Gastrocnemius medialis (tissue), 4 donors: ENCODE measurements around the gene GNAI1. TPM values are rescaled to one million over a fixed set of nuclear protein-coding genes. Genes with fewer than 3 reads are reported as not detected.

Experiments used
- ATAC-seq, 2 donors: fragments of 150-250 bp; one replicate each; pipeline ENCODE4 v1.9.1; 2016
- DNase-seq, 2 donors: peaks; one replicate each; pipeline ENCODE4 v3.0.0-alpha.2; 2019
- H3K27ac ChIP-seq, 4 donors: fragments of 200-600 bp; sonication (generic); 1 replicate in 1 of 4; 2 replicates in 3 of 4; pipeline ENCODE4 v1.5.1; 2016 to 2018; ENCODE audit warnings: mild to moderate bottlenecking in 2 of 4, moderate library complexity in 1 of 4
- H3K27me3 ChIP-seq, 3 donors: fragments of 200-600 bp; sonication (generic) in 2 of 3; 1 replicate in 1 of 3; 2 replicates in 2 of 3; pipeline versions ENCODE4 v1.5.1 to v1.6.0; 2016 to 2019; ENCODE audit warnings: mild to moderate bottlenecking in 1 of 3, moderate library complexity in 1 of 3
- H3K36me3 ChIP-seq, 2 donors: fragments of 200-600 bp; sonication (generic) in 1 of 2; one replicate each; pipeline ENCODE4 v1.5.1; 2017 to 2018
- H3K4me1 ChIP-seq, 2 donors: fragments of 200-600 bp; sonication (generic) in 1 of 2; one replicate each; pipeline ENCODE4 v1.5.1; 2016 to 2017; ENCODE audit warnings: mild to moderate bottlenecking in 2 of 2
- H3K4me3 ChIP-seq, 4 donors: fragments of 200-600 bp; sonication (generic) in 3 of 4; 1 replicate in 1 of 4; 2 replicates in 3 of 4; pipeline ENCODE4 v1.5.1; 2016 to 2019; ENCODE audit warnings: mild to moderate bottlenecking in 2 of 4
- H3K9me3 ChIP-seq, 3 donors: fragments of 200-600 bp; sonication (generic) in 2 of 3; 1 replicate in 1 of 3; 2 replicates in 2 of 3; pipeline ENCODE4 v1.5.1; 2016 to 2019
- CTCF ChIP-seq, 5 experiments: fragments of 450-650 bp in 3 of 5; fragments of 200-600 bp in 2 of 5; sonication (generic) in 2 of 5; IDR thresholded peaks in 4 of 5; conservative IDR thresholded peaks in 1 of 5; 1 replicate in 4 of 5; 2 replicates in 1 of 5; pipeline ENCODE4 v1.5.1; 2016 to 2019; ENCODE audit warnings: antibody characterized with exemption in 5 of 5, mild to moderate bottlenecking in 3 of 5, moderate library complexity in 3 of 5
- POLR2A ChIP-seq, 2 donors: fragments of 450-650 bp; IDR thresholded peaks; one replicate each; pipeline ENCODE4 v1.6.1; 2017; ENCODE audit warnings: antibody characterized with exemption in 2 of 2, mild to moderate bottlenecking in 2 of 2, moderate library complexity in 2 of 2
- in situ Hi-C, 4 donors: fragments of 200-750 bp; cut with MboI; loops; one replicate each; pipeline versions ENCODE4 v1.15.0 to v1.8.0; 2017; ENCODE audit warnings: low sequenced_read_pairs in 4 of 4
- intact Hi-C: fragments of 100-400 bp; cut with DNase I; formaldehyde crosslinking; loops from one replicate; pipeline ENCODE4 v1.15.1; 2023; ENCODE audit warnings: low total_unique reads
- total RNA-seq, 4 donors: library from RNA; depleted of rRNA; stranded (reverse); fragments of >200 nt; gene quantifications; one replicate each; pipeline versions ENCODE4 v1.1.0 to v1.2.3, GENCODE V29; 2016

GNAI1 gene
- total RNA-seq, 4 donors from 2014 or later: 6.5 to 13.0 (median 8.3) TPM

- in situ Hi-C loops (loop anchor here in 2 of 4 donors (25.0 kb wide), 2 partner anchors 289 to 564 kb away; no protein-coding TSS in a partner anchor), intact Hi-C loops (loop anchor here (10.0 kb wide), 1 partner anchor 296 kb away; no protein-coding TSS in a partner anchor)
- no peaks in the 10 kb centered on the region for H3K4me1 ChIP-seq
- H3K27ac ChIP-seq: no peak overlapping the region
- DNase-seq (no peak), ATAC-seq (no peak)
- no peak overlapping the region for H3K4me3 ChIP-seq
- no peaks in the 10 kb centered on the region for H3K27me3 ChIP-seq
- TF ChIP-seq CTCF (IDR thresholded peaks at IDR 0.05 in 4 of 5, conservative IDR thresholded peaks at IDR 0.05 in 1 of 5) (no peak), POLR2A (IDR thresholded peaks at IDR 0.05) (no peak)
- no peaks in the 10 kb centered on the region for H3K9me3 ChIP-seq
- no peaks in the 10 kb centered on the region for H3K36me3 ChIP-seq
These were observed 35.8 kb upstream of the GNAI1 start for GRCh38 chr7:80098795-80099194.

- TF ChIP-seq POLR2A (IDR thresholded peaks at IDR 0.05) (no peak), CTCF (IDR thresholded peaks at IDR 0.05 in 4 of 5, conservative IDR thresholded peaks at IDR 0.05 in 1 of 5) (no peak)
- in situ Hi-C loops: no loop called here
- Histone ChIP-seq H3K36me3 (no peaks in the 10 kb centered on the region), H3K27me3 (no peaks in the 10 kb centered on the region), H3K9me3 (no peaks in the 10 kb centered on the region), H3K4me1 (no peaks in the 10 kb centered on the region), H3K4me3 (no peak overlapping the region), H3K27ac (no peak overlapping the region)
- ATAC-seq: no peak
- no peak for DNase-seq
- intact Hi-C loops: no loop called here
These were observed 34.4 kb upstream of the GNAI1 start for GRCh38 chr7:80100254-80100653.

- TF ChIP-seq CTCF (IDR thresholded peaks at IDR 0.05 in 4 of 5, conservative IDR thresholded peaks at IDR 0.05 in 1 of 5) (no peak), POLR2A (IDR thresholded peaks at IDR 0.05) (no peak)
- H3K4me1 ChIP-seq: peaks cover 0 to 13% of the 10 kb centered on the region in 2 donors
These were observed 28.8 kb upstream of the GNAI1 start for GRCh38 chr7:80105701-80106408.

GRCh38 chr7:80106498-80107113 is 28.0 kb upstream of the GNAI1 start:
- no peaks in the 10 kb centered on the region for H3K27me3 ChIP-seq
- peaks cover 0 to 13% of the 10 kb centered on the region in 2 donors for H3K4me1 ChIP-seq
- H3K27ac ChIP-seq: no peak overlapping the region
- ATAC-seq (no peak), DNase-seq (no peak)
- intact Hi-C loops: no loop called here
- TF ChIP-seq CTCF (IDR thresholded peaks at IDR 0.05 in 4 of 5, conservative IDR thresholded peaks at IDR 0.05 in 1 of 5): no peak
- no peak for TF ChIP-seq POLR2A (IDR thresholded peaks at IDR 0.05)
- in situ Hi-C loops: no loop called here
- no peak overlapping the region for H3K4me3 ChIP-seq
- no peaks in the 10 kb centered on the region for H3K9me3 ChIP-seq
- no peaks in the 10 kb centered on the region for H3K36me3 ChIP-seq

More at GRCh38 chr7:80105701-80106408, 28.8 kb upstream of the GNAI1 start:
- no peak overlapping the region for H3K4me3 ChIP-seq
- no peaks in the 10 kb centered on the region for H3K36me3 ChIP-seq
- H3K9me3 ChIP-seq: no peaks in the 10 kb centered on the region
- in situ Hi-C loops: no loop called here
- H3K27me3 ChIP-seq: no peaks in the 10 kb centered on the region
- ATAC-seq: no peak
- intact Hi-C loops: no loop called here
- H3K27ac ChIP-seq: no peak overlapping the region
- DNase-seq: no peak
